Mesothelial cell of epicardium (in vitro differentiated cells): ENCODE data around the gene THOC2. TPM values are rescaled to one million over a fixed set of nuclear protein-coding genes. Genes with fewer than 3 reads are reported as not detected.

Source experiments
- DNase-seq, 2 experiments: peaks; one replicate each; pipeline ENCODE4 v3.0.0; 2021; ENCODE audit warnings: low spot score in 2 of 2; ENCODE audit not compliant: unreplicated experiment in 2 of 2
- H3K27ac Mint-ChIP-seq: 2 replicates; pipeline ENCODE4 v1.8.0; 2021; ENCODE audit warnings: mixed read lengths
- H3K27me3 Mint-ChIP-seq: 2 replicates; pipeline ENCODE4 v1.8.0; 2021; ENCODE audit warnings: low read depth, mixed read lengths
- H3K36me3 Mint-ChIP-seq: 2 replicates; pipeline ENCODE4 v1.8.0; 2021; ENCODE audit warnings: mixed read lengths
- H3K4me1 Mint-ChIP-seq: 2 replicates; pipeline ENCODE4 v1.8.0; 2021; ENCODE audit warnings: mixed read lengths
- H3K4me3 Mint-ChIP-seq: 2 replicates; pipeline ENCODE4 v1.8.0; 2021; ENCODE audit warnings: mild to moderate bottlenecking, moderate library complexity, mixed read lengths
- H3K9me3 Mint-ChIP-seq: 2 replicates; pipeline ENCODE4 v1.8.0; 2021; ENCODE audit warnings: mixed read lengths
- total RNA-seq: library from RNA; stranded (reverse); gene quantifications from 3 replicates; pipeline ENCODE4 v1.2.1, GENCODE V29; 2021
- TF ChIP-seq, protein P1 (sequence below): fragments of 200-600 bp; sonication (generic); IDR thresholded peaks from one replicate; pipeline ENCODE4 v1.5.0; 2021; ENCODE audit warnings: antibody characterized with exemption; ENCODE audit not compliant: unreplicated experiment

The THOC2 gene
- total RNA-seq, 1 donor from 2014 or later, result 117 TPM

DNA sequence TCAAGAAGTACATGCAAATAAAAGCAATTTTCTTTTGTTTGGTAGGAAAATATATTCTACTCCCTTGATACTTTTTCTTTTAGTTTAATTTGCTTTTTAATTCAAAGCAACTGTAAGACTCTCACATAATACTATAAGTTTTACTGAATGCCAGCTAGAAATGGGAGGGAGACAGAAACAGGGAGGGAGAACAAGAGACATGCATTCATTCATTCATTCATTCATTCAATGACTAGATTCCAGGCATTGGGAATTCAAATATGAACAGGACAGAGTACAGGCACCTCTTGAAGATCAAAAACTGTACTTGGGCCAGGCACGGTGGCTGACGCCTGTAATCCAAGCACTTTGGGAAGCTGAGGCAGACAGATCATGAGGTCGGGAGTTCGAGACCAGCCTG is 85.6 kb downstream of the THOC2 start:
- peaks cover 36% of the 10 kb centered on the region for H3K9me3 Mint-ChIP-seq
- H3K27ac Mint-ChIP-seq, result no peak overlapping the region
- H3K36me3 Mint-ChIP-seq, result peaks cover 27% of the 10 kb centered on the region
- H3K4me1 Mint-ChIP-seq, result peaks cover 8% of the 10 kb centered on the region
- no peak overlapping the region for H3K4me3 Mint-ChIP-seq
- H3K27me3 Mint-ChIP-seq, result no peaks in the 10 kb centered on the region
- TF ChIP-seq, protein P1, sequence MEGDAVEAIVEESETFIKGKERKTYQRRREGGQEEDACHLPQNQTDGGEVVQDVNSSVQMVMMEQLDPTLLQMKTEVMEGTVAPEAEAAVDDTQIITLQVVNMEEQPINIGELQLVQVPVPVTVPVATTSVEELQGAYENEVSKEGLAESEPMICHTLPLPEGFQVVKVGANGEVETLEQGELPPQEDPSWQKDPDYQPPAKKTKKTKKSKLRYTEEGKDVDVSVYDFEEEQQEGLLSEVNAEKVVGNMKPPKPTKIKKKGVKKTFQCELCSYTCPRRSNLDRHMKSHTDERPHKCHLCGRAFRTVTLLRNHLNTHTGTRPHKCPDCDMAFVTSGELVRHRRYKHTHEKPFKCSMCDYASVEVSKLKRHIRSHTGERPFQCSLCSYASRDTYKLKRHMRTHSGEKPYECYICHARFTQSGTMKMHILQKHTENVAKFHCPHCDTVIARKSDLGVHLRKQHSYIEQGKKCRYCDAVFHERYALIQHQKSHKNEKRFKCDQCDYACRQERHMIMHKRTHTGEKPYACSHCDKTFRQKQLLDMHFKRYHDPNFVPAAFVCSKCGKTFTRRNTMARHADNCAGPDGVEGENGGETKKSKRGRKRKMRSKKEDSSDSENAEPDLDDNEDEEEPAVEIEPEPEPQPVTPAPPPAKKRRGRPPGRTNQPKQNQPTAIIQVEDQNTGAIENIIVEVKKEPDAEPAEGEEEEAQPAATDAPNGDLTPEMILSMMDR, result no peak
- DNase-seq, result no peak

DNA sequence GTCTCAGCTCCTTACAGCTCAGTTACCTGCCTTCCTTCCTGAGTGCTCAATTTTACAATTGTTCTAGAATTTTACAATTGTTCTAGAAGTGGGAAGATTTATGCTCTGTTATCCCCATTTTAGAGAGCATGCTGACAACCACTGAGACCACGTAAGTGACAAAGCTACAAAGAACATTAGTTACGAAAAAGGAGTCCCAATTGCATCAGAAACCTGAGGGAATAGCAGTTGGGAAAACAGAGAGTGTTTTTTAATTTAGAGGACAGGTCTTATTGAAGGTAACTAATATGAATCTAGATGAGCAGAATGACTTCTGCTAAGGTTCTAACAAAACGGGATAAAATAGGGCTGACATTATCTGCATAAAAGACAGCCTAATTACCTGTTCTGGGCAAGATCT is 103.3 kb downstream of the THOC2 start:
- Mint-ChIP-seq H3K27me3 (no peaks in the 10 kb centered on the region), H3K36me3 (peaks cover 32% of the 10 kb centered on the region), H3K4me1 (no peaks in the 10 kb centered on the region), H3K4me3 (no peak overlapping the region), H3K27ac (no peak overlapping the region), H3K9me3 (peaks cover 35% of the 10 kb centered on the region)
- no peak for DNase-seq
- TF ChIP-seq, protein P1, result no peak

DNA sequence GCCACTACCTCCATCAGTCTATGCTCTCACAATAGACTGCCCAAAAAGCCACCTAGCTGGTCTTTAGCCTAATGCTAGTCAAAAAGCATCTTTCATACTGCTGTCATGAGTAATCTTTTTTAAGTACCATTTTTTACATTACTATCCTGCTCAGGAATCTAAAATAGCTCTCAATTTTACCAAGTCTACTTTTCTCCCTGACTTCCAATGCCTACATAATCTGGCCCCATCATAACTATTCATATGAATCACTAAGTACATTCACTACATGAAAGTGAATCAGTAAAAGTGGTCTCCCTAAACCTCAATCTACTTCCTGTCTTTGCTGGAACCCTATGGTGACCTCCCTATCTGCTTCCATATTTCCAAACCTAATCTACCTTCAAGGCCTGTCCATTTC is 105.9 kb downstream of the THOC2 start:
- Mint-ChIP-seq H3K4me1 (no peaks in the 10 kb centered on the region), H3K27ac (no peak overlapping the region), H3K9me3 (peaks cover 29% of the 10 kb centered on the region), H3K27me3 (no peaks in the 10 kb centered on the region), H3K4me3 (no peak overlapping the region), H3K36me3 (peaks cover 33% of the 10 kb centered on the region)
- TF ChIP-seq, protein P1, result no peak
- no peak for DNase-seq

DNA sequence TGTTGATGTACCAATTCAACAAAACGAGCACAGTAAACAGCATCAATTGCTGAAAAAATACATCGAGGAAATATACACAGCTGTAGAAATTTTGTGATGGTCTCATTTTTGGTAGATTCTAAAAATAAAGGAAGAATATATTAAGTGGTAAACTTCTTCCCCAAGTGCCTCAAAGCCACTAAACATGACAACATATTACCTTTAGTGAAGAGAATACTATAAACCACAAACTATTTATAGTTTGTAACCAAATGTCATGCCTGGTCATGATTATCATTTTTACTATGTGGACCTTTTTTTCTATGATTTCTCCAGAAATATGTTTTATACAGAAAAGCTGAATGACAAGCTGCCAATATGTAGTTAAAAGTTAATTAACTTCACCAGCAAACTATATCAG is 106.9 kb downstream of the THOC2 start:
- H3K4me3 Mint-ChIP-seq, result no peak overlapping the region
- TF ChIP-seq, protein P1, result no peak
- H3K9me3 Mint-ChIP-seq, result peaks cover 25% of the 10 kb centered on the region
- no peak for DNase-seq
- no peak overlapping the region for H3K27ac Mint-ChIP-seq
- no peaks in the 10 kb centered on the region for H3K4me1 Mint-ChIP-seq
- peaks cover 32% of the 10 kb centered on the region for H3K36me3 Mint-ChIP-seq
- no peaks in the 10 kb centered on the region for H3K27me3 Mint-ChIP-seq

DNA sequence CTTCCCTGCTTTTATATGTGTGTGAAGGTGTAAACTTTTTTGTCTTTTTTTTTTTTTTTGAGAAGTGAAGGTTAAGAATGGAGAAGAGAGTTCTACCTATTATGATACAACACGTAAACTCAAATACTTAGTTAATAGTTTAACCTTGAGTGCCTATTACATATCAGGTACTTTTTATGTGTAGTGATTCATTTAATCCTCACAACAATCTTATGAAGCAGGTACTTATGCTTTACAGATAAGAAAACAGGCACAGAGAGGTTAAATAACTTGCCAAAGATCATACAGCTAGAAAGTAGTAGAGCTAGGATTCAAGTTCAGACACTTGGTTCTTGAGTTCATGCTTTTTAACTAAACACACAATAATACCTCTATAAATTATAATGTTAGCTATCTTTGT is 107.4 kb downstream of the THOC2 start:
- H3K4me1 Mint-ChIP-seq, result no peaks in the 10 kb centered on the region
- TF ChIP-seq, protein P1, result no peak
- no peak overlapping the region for H3K27ac Mint-ChIP-seq
- peaks cover 24% of the 10 kb centered on the region for H3K9me3 Mint-ChIP-seq
- DNase-seq, result no peak
- H3K27me3 Mint-ChIP-seq, result no peaks in the 10 kb centered on the region
- peaks cover 31% of the 10 kb centered on the region for H3K36me3 Mint-ChIP-seq
- no peak overlapping the region for H3K4me3 Mint-ChIP-seq

DNA sequence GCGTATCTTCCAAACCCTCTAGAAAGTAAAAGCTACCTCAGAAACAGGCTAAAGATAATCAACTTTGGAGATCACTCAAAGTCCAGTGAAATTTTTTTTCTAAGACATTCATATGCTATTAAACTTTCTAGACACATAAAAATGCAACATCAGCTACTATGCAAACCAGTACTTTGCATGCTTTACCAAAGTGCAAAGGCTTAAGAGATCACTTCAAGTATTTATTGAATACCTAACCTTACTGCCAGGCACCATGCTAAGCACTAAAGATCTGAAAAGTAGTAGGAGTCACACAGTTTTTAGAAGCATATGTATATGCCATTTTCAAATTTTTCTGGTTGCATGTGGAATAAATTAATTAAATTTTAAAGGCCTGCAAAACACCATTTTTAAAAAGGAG is 115.8 kb downstream of the THOC2 start:
- Mint-ChIP-seq H3K36me3 (peaks cover 6% of the 10 kb centered on the region), H3K27me3 (no peaks in the 10 kb centered on the region), H3K4me1 (no peaks in the 10 kb centered on the region), H3K4me3 (no peak overlapping the region), H3K27ac (no peak overlapping the region), H3K9me3 (peaks cover 14% of the 10 kb centered on the region)
- TF ChIP-seq, protein P1, result no peak
- DNase-seq, result no peak
